Hematopoietic multipotent progenitor cell (in vitro differentiated cells): Measurements from ENCODE around the gene PAH. TPM values are rescaled to one million over a fixed set of nuclear protein-coding genes. Genes with fewer than 3 reads are reported as not detected.
A peak's percentile ranks its signal among the peaks of the same experiment; 100 is the strongest.

Source experiments
- DNase-seq, 3 donors: peaks; one replicate each; pipeline ENCODE4 v3.0.0-alpha.2; 2011 to 2015; ENCODE audit warnings: low read depth in 2 of 3, low spot score in 2 of 3
- total RNA-seq: library from RNA; depleted of rRNA; stranded (reverse); fragments of >200 nt; gene quantifications from one replicate; pipeline ENCODE4 v1.2.3, GENCODE V29; 2012

The PAH gene
- total RNA-seq: not detected

GRCh38 chr12:102917026-102917787 is at the start of gene PAH:
Gene PAH, minus strand, starts transcription at chr12:102917244. Its CDS starts 114 bp downstream, at chr12:102917130.
- DNase-seq: peak in 2 of 3 donors; percentile 7 to 16

DNA sequence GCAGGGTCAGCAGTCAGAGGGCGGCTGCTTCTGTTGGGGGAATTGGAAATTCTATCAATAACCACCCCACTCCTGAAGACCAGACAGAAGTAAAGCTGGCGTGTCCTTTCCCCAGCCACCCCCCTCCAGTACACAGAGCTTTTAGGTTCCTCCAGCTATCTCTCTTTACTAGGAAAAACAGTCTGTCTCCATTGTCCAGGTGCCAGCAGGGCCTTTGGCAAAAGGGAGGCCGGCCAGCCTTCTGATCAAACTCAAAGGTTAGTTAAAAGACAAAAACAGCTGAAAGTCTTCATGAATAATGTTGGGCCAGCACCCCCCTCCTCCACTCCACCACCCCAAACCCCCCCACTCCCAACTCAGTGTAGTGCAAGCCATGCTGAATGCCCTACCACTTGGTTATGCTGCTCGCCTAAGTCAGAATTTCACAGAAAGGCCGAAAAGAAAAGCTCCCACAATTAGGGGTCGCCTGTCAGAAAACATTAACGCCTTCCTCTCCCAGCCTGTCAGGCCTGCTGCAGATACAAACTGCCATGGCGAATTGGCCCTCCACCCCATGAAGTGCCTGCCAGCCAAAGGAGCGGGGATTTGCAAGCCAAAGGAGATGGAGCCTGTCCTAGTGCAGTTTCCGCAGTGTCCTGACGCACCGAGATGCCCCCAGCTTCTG is 49.3 kb upstream of the PAH start:
- no peak for DNase-seq

DNA sequence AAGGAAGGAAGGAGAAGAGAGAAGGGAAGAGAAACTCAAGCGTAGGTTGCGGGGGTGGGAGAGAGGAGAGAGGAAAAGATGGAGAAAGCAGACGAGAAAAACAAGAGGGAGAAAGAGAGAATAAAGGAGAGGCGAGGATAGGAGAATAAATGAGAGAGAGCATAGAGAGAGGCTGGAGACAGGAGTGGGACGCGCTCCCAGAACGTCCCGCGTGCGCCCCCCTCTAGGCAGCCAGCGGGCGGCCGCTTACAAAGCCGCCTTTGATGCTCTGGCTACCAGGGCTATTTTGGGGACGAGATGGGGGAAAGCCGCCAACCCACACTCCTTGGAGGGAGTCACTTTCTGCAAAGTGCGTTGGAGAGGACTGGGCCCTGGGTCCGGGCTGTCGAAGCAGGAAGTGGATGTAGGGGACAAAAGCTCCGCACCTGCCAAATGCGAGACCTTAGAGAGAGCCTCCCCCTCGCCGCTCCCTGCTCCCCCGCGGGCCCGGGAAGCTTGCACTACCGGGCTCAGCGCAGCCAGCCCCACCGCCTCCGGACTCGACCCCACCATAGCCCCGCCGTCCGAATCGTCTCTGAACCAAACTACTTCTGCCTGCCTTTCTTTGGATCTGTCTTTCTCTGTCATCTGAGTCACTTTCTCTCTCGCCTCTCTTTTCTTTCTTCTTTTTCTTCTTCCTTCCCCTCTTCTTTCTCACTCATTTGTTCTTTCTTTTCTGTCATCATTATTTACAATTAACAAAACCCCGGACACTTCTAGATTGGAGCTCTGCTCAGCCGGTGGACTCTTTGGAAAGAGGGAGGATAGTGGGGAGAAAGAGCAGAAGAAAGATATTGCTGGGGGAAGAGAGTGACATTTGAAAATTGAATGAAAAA is 48.5 kb upstream of the PAH start:
- DNase-seq: no peak

DNA sequence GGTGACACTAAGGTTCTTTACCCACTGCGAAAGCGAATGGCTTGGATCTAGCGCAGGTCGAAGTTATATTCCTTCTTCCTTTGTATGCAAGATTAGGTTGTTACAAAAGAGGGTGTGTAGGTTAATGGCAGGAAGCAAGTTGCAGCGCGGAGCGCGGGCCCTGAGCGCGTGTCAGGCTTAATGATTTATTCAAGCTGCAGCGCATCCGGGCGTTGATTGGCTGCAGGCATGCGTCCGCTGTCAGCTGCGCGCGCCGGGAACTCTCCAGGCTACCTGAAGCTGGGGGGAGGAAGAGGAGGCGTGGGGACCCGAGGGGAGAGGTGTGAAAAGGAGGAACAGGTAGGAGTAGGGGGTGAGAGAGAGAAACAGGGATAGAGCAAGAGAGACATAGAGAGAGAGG is 47.8 kb upstream of the PAH start:
- no peak for DNase-seq

- no peak for DNase-seq
These were observed 46.8 kb upstream of the PAH start for GRCh38 chr12:102963796-102964195.

DNA sequence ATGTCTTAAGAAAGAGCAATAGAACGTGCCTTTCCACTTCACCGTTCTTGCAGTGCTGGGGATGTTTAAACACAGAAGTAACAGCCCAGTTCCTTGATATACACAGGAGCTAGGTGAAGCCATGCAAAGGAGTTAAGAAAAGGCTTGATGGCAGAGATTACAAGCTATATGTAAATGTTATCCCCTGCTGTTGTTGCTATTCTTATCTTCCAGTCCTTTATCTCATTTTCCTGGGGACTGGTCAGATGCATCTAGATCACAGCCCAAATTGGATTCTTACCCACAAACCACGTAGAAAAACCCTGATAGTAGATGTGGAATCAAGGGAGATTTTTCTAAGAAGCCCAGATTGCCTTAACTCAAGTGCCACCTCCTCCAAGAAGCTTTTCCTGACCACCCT is 45.9 kb upstream of the PAH start:
- DNase-seq: no peak

- no peak for DNase-seq
These were observed 45.5 kb upstream of the PAH start for GRCh38 chr12:102962532-102962931.

GRCh38 chr12:102961466-102961855 is 44.4 kb upstream of the PAH start:
- no peak for DNase-seq

DNA sequence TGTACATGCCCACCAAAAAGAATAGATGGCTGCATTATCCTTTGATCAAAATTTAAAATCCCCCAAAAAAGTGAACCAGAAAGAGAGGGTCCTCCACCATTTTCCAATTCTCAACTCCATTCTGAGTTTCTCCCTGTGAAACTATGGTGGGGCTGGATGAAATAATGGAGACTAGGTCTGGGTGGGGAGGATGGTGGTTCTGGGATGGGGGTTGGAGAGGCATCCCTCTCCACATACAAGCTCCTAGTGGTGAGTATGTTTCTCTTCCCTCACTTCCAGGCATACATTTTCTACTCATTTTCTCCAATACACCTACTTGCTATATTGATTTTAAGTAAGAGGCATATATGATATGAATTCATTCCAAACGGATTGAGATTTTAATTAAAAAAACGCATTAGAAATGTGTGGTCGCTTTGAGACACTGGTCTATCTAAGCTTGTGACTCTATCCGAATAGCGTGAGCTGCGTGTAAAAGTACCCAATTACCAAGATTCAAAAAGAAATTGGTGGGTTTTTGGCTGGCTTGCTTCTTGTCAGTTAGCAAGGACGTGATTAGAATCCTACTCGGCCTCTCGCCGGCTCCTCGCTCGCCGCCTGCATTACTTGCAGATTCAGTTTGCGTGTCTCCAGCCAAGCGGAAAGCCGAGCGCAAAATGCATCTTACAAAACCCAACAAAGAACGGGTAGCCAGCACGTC is 43.9 kb upstream of the PAH start:
- DNase-seq: no peak

DNA sequence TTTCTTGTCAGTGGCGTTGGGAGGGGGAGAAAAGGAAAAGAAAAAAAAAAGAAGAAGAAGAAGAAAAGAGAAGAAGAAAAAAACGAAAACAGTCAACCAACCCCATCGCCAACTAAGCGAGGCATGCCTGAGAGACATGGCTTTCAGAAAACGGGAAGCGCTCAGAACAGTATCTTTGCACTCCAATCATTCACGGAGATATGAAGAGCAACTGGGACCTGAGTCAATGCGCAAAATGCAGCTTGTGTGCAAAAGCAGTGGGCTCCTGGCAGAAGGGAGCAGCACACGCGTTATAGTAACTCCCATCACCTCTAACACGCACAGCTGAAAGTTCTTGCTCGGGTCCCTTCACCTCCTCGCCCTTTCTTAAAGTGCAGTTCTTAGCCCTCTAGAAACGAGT is 42.3 kb upstream of the PAH start:
- peak in 1 of 3 donors; percentile 28 for DNase-seq

DNA sequence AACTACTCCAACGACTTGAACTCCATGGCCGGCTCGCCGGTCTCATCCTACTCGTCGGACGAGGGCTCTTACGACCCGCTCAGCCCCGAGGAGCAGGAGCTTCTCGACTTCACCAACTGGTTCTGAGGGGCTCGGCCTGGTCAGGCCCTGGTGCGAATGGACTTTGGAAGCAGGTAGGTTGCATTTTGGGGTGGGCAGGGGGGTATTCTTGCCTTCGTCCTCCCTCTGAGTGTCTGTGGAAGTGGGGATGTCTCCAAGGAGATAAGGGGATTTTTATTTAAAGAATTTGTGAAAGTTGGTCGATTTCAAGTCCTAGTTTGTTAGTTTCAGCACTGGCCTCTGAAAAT is 41.8 kb upstream of the PAH start:
- no peak for DNase-seq

GRCh38 chr12:102958073-102958829 is 41.2 kb upstream of the PAH start:
- peak in 2 of 3 donors; percentile 39 to 47 for DNase-seq

DNA sequence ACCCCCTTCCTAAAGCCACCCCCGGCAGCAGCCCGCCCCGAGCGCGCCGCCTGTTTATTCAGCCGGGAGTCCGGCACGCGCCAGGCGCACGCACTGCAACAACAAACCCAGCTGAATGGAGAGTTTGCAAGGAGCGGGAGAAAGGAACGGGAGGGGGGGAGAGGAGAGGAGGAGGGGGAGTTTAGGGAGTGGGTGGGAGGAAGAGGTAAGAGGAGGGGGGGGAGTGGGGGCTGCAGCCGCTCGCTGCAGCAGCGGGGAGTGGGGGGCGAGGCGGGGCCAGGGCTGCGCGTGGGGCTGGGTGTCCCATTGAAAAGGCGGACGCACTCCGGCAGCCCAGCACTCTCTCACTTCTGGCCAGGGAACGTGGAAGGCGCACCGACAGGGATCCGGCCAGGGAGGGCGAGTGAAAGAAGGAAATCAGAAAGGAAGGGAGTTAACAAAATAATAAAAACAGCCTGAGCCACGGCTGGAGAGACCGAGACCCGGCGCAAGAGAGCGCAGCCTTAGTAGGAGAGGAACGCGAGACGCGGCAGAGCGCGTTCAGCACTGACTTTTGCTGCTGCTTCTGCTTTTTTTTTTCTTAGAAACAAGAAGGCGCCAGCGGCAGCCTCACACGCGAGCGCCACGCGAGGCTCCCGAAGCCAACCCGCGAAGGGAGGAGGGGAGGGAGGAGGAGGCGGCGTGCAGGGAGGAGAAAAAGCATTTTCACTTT is 40.5 kb upstream of the PAH start, which contains the start of gene ASCL1:
Gene ASCL1 (plus strand): TSS at position 336 of the 712 bp plus-strand sequence. CDS start 571 bp downstream, outside the sequence.
- DNase-seq: peak in 2 of 3 donors; percentile 53 to 62

GRCh38 chr12:102956738-102957327 is 39.8 kb upstream of the PAH start:
- DNase-seq: no peak

GRCh38 chr12:102955926-102956737 is 39.1 kb upstream of the PAH start:
- DNase-seq: no peak

DNA sequence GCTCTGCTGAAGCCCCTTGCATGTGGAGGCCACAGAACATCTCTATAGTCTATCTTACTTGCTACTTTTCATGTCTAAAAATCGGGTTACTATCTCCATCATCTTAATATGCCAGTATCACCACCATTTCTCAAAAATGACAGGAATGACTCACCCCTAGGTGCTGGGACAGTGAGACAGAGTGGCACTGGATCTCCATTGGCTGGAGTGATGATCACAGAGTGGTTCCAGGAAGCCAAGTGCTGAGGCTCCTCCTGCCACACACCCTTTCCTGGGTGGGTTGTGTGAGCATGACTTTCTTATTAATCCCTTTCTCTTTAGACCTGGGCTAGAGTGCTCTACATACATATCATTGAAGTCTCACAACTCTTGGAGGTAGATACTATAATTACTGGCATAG is 37.1 kb upstream of the PAH start:
- no peak for DNase-seq

GRCh38 chr12:102953221-102953620 is 36.2 kb upstream of the PAH start:
- DNase-seq: no peak

DNA sequence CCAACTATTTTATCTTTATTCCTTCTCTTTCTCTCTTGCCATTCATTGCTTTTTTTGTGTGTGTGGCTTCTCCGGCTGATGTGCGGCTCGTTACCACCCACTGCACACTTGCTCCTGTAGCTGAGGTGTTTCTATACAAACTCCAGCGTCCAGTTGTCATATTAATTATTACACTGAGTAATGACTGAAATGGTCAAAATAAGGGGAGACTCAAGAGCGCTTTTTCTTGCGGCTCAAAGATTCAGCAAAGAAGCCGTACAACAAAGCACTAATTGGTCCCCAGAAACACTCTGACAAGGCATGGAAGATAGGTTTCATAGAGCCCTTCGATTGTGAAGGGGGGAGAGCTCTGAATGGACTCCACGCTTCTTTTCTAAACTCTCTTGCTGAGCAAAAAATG is 34.8 kb upstream of the PAH start:
- DNase-seq: no peak
